Measurements from ENCODE around the gene CCDC47. TPM values are rescaled to one million over a fixed set of nuclear protein-coding genes. Genes with fewer than 3 reads are reported as not detected.

The CCDC47 gene
- total RNA-seq, 1 experiment from 2014 or later: 79.4 TPM

DNA sequence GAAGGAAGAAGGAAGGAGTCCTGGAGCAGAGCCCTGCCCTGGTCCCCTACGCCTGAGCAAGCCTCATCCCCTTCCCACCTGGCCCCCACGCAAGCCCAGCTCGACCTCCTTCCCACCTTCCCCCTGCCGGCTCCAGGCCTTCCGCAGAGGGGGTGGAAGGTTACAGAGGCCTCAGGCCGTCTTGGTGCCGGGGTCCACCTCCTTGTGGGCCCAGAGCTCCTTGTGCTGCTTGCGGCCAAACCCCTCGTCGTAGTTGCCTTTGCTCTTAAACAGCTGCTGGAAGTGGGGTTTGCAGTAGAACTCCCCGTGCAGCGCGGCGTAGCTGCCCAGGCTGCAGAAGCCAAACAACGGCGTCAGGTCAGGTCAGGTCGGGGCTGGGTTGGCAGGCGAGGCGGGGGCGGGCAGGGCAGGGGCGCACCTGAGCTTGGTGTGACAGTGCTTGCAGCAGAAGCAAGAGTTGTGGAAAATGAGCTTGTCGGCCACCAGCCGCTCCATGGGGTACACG lies 75.0 kb downstream of the CCDC47 start:
- Histone ChIP-seq H2BK120ac (ENCODE audit: low read depth, low read length, poor library complexity, severe bottlenecking) (no peak overlapping the region), H4K20me1 (ENCODE audit: control insufficient read depth, insufficient read depth, insufficient read length) (no peaks in the 10 kb centered on the region), H3K79me2 (ENCODE audit: insufficient read depth, low read length) (no peaks in the 10 kb centered on the region), H3K4me2 (ENCODE audit: insufficient read depth, insufficient read length, low read length) (peak overlapping the region; percentile 41), H2BK5ac (ENCODE audit: insufficient read length, low read length) (no peak overlapping the region), H3K18ac (ENCODE audit: insufficient read length, low read depth, low read length) (no peak overlapping the region), H2AFZ (ENCODE audit: low read length) (no peak overlapping the region), H2BK20ac (ENCODE audit: low read depth, low read length, poor library complexity, severe bottlenecking) (no peak overlapping the region), H3K79me1 (ENCODE audit: insufficient read depth, low read depth, low read length, poor library complexity, severe bottlenecking) (no peaks in the 10 kb centered on the region), H3K4me1 (ENCODE audit: insufficient read depth, low read length) (no peaks in the 10 kb centered on the region; the same call in 1 of the 2 replicates), H3K27me3 (ENCODE audit: insufficient read depth, low read length) (no peaks in the 10 kb centered on the region), H3K4ac (ENCODE audit: low read depth, low read length) (no peak overlapping the region), H3K14ac (ENCODE audit: insufficient read depth, low read length) (no peak overlapping the region), H3K23ac (ENCODE audit: insufficient read length, low read depth, low read length) (no peak overlapping the region), H3K23me2 (ENCODE audit: insufficient read length, low read depth, low read length, poor library complexity, severe bottlenecking) (peaks cover 20% of the 10 kb centered on the region), H3T11ph (ENCODE audit: low read length) (no peak overlapping the region), H3K56ac (ENCODE audit: insufficient read length, low read depth, low read length) (no peak overlapping the region), H4K8ac (replicated peaks; ENCODE audit: insufficient read length, low read depth, low read length) (no peak overlapping the region), H2BK12ac (ENCODE audit: insufficient read length, low read depth, low read length) (no peak overlapping the region), H3K27ac (ENCODE audit: insufficient read length, low read depth, low read length) (no peak overlapping the region), H3K9me3 (ENCODE audit: control insufficient read depth, low read depth, low read length) (no peaks in the 10 kb centered on the region), H3K9ac (ENCODE audit: extremely low read depth, insufficient read length, low read length) (no peak overlapping the region), H4K91ac (ENCODE audit: insufficient read length, low read depth, low read length) (no peak overlapping the region), H2AK5ac (ENCODE audit: insufficient read length, low read length) (no peak overlapping the region), H2BK15ac (ENCODE audit: low read depth, low read length) (no peak overlapping the region), H4K5ac (ENCODE audit: insufficient read length, low read depth, low read length) (no peak overlapping the region)
- Mint-ChIP-seq H3K4me1 (peaks cover 40 to 49% of the 10 kb centered on the region in 2 experiments), H3K36me3 (ENCODE audit: insufficient read depth in 1 of 3, low read depth in 3 of 3) (peaks cover under 1 to 39% (median 11%) of the 10 kb centered on the region in 3 experiments; a peak in 6 of 7 replicates), H3K9me3 (no peaks in the 10 kb centered on the region), H3K4me3 (peak overlapping the region; percentile 74 to 82), H3K27ac (no peak overlapping the region), H3K27me3 (ENCODE audit: low read depth) (peaks cover 5% of the 10 kb centered on the region)
- no CpG with 5 or more reads among the region's 24 CpGs for WGBS (ENCODE audit: extremely low coverage, insufficient read length, low lambda C conversion rate)
- DNase-seq: no peak
- TF ChIP-seq, protein P1, sequence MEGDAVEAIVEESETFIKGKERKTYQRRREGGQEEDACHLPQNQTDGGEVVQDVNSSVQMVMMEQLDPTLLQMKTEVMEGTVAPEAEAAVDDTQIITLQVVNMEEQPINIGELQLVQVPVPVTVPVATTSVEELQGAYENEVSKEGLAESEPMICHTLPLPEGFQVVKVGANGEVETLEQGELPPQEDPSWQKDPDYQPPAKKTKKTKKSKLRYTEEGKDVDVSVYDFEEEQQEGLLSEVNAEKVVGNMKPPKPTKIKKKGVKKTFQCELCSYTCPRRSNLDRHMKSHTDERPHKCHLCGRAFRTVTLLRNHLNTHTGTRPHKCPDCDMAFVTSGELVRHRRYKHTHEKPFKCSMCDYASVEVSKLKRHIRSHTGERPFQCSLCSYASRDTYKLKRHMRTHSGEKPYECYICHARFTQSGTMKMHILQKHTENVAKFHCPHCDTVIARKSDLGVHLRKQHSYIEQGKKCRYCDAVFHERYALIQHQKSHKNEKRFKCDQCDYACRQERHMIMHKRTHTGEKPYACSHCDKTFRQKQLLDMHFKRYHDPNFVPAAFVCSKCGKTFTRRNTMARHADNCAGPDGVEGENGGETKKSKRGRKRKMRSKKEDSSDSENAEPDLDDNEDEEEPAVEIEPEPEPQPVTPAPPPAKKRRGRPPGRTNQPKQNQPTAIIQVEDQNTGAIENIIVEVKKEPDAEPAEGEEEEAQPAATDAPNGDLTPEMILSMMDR (conservative IDR thresholded peaks at IDR 0.05): no peak
